SIG-M5 (cell line): ENCODE data around the gene HHATL.

Source experiments
- DNase-seq: peaks from one replicate; lab custom pipeline; 2025; lab: John Stamatoyannopoulos, UW

The HHATL gene

GRCh38 chr3:42663581-42664437 lies 38.8 kb downstream of the HHATL start:
- no peak for DNase-seq

GRCh38 chr3:42662813-42663535 lies 39.6 kb downstream of the HHATL start:
- DNase-seq: no peak

GRCh38 chr3:42662037-42662812 lies 40.4 kb downstream of the HHATL start:
- DNase-seq: no peak

GRCh38 chr3:42661593-42662022 lies 41.0 kb downstream of the HHATL start:
- no peak for DNase-seq

- DNase-seq: no peak
Measured at GRCh38 chr3:42660898-42661297, 41.7 kb downstream of the HHATL start.

GRCh38 chr3:42660131-42660715 lies 42.4 kb downstream of the HHATL start:
- no peak for DNase-seq

- no peak for DNase-seq
Measured at GRCh38 chr3:42659451-42660130, 43.0 kb downstream of the HHATL start.

GRCh38 chr3:42658771-42659390 lies 43.7 kb downstream of the HHATL start:
- no peak for DNase-seq

- DNase-seq: no peak
Measured at GRCh38 chr3:42658091-42658770, 44.4 kb downstream of the HHATL start.

- DNase-seq: no peak
Measured at GRCh38 chr3:42657675-42658074, 44.9 kb downstream of the HHATL start.

GRCh38 chr3:42656680-42657610 lies 45.7 kb downstream of the HHATL start:
- DNase-seq: no peak

- DNase-seq: no peak
Measured at GRCh38 chr3:42655980-42656679, 46.5 kb downstream of the HHATL start.

GRCh38 chr3:42655331-42655888 lies 47.2 kb downstream of the HHATL start:
- no peak for DNase-seq

- DNase-seq: no peak
Measured at GRCh38 chr3:42654331-42655201, 48.0 kb downstream of the HHATL start.

- DNase-seq: no peak
Measured at GRCh38 chr3:42653560-42654330, 48.9 kb downstream of the HHATL start, which contains the start of gene ZBTB47. Gene ZBTB47, plus strand, starts transcription at chr3:42653697. Its CDS starts 4,659 bp downstream, at chr3:42658356.

- no peak for DNase-seq
Measured at GRCh38 chr3:42653303-42653559, 49.4 kb downstream of the HHATL start.
